ENCODE measurements around the gene CACNA1D.

Gene CACNA1D

DNA sequence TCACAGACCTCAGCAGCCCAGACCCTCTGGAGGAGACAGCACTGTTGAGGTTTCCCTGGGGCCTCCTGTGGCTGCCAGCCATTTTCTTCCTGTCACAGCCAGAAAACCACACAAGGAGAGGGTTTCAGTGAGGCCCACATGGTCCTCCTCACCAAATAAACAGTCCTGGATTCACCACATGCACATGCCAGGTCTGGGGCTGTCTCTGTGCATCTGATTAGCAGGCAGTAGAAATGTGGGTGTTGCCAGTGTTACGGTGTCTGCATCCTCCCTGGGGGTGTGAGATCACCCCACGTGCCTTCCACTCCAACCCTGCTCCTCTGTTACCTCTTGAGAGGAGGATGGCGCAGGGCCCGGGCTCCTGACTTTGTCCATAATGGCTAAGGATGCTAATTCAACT, 211.4 kb downstream of the CACNA1D start:
- TF ChIP-seq, protein P1, sequence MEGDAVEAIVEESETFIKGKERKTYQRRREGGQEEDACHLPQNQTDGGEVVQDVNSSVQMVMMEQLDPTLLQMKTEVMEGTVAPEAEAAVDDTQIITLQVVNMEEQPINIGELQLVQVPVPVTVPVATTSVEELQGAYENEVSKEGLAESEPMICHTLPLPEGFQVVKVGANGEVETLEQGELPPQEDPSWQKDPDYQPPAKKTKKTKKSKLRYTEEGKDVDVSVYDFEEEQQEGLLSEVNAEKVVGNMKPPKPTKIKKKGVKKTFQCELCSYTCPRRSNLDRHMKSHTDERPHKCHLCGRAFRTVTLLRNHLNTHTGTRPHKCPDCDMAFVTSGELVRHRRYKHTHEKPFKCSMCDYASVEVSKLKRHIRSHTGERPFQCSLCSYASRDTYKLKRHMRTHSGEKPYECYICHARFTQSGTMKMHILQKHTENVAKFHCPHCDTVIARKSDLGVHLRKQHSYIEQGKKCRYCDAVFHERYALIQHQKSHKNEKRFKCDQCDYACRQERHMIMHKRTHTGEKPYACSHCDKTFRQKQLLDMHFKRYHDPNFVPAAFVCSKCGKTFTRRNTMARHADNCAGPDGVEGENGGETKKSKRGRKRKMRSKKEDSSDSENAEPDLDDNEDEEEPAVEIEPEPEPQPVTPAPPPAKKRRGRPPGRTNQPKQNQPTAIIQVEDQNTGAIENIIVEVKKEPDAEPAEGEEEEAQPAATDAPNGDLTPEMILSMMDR (conservative IDR thresholded peaks at IDR 0.05): no peak
- TF ChIP-seq ZFX (IDR thresholded peaks at IDR 0.05): no peak
- H3K27ac ChIP-seq: no peak overlapping the region

DNA sequence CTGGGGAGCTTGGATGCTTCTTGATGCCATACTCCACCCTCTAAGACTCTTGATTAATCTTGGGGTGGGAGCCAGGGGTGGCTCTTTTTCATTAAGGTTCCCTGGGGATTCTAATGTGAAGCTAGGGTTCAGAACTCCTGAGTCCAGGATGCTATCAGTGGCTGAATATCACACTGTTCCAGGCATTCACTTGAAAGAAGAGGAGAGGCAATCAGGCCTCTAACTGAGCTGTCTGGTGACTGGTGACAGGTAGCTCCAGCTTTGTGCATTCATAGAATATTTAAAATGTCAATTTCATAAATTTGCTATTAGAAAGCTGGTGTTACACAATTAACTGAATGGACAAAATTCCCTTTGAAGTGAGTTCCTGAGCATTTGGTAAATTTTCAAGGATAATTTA, 212.8 kb downstream of the CACNA1D start:
- H3K27ac ChIP-seq: no peak overlapping the region
- TF ChIP-seq ZFX (IDR thresholded peaks at IDR 0.05): no peak
- TF ChIP-seq, protein P1 (conservative IDR thresholded peaks at IDR 0.05): no peak

DNA sequence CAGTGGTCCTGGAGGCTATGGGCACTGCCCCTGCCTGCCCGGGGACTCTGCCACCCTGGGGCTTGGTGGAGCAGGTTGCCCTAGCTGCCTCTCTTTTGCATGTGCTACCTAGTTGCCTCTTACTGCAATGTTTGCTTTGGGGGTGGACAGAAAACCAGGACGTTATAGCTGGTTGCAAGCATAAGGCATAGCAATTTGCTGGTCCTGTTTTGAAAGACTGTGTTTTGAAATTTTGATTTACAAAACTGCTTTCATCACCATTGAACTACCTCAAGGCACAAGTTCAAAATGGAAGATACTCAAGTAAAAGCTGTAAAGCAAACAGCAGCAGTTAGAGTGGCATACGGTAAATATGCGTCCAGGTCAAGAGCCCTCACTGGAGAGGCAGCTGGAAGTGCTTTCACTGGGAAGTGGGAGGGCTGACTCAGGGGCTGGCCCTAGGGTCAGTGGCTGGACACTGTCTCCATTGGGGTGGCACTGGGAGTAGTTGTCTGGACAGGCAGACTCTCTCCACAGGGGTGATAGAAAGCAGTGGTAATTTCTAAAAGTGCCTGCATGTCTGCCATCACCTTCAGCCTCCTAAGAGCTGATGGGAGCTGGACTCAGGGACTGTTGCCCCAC, 213.7 kb downstream of the CACNA1D start:
- no peak overlapping the region for H3K27ac ChIP-seq
- TF ChIP-seq ZFX (IDR thresholded peaks at IDR 0.05): no peak
- TF ChIP-seq, protein P1 (conservative IDR thresholded peaks at IDR 0.05): no peak

DNA sequence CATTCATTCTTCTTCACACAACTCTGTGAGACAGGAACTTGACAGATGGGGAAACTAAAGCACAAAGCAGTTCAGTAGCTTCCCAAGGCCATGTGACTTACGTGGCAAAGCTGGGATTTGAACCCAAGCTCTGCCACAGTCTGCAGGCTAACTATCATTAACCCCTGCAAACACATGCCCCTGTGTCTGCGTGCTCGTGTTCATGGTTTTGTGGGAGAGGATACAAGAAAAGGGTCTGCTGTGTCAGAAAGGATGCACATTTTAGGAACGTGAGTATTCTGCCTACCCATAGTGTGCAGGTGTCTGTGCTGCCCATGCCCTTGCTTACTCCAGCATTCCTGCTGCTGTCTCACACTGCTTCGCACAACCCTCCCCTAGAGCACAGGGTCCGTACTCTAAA, 214.8 kb downstream of the CACNA1D start:
- no peak overlapping the region for H3K27ac ChIP-seq
- TF ChIP-seq, protein P1 (conservative IDR thresholded peaks at IDR 0.05): no peak
- no peak for TF ChIP-seq ZFX (IDR thresholded peaks at IDR 0.05)

DNA sequence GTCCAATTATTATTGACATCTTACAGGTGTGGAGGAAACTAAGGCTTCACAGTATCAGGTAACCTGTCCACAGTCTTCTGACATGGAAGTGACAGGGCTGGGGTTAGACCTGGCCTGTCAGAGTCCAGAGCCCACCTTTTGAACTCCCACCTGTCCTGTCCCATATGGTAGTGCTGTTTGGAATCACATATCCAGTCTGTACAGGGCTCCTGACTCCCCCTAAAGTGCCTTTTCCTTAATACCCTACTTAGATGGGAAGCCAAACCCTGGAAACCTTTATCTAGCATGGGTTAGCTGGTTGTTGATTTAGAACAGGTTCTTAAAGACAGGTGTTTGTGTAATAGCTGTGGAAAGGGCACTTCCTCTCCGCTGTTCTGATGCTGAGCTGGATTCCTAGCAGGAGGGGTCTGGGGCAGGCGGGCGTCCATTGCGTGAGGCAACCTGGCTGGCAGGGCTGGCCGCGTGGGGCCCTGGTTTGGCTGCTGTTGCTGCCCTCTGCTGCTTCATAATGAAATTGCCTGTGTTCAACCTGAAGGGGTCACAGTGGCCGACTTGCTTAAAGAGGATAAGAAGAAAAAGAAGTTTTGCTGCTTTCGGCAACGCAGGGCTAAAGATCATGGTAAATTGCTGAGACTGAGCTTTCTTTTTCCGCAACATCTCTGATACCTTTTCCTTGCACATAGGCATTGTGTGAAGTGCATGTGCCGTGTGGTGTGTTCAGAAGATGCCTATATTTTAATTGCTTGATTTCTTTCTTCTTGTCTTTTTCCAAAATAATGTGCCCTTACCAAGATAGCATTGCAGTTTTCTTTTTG, 215.7 kb downstream of the CACNA1D start:
- TF ChIP-seq ZFX (IDR thresholded peaks at IDR 0.05): no peak
- TF ChIP-seq, protein P1 (conservative IDR thresholded peaks at IDR 0.05): peak; percentile 89
- no peak overlapping the region for H3K27ac ChIP-seq

DNA sequence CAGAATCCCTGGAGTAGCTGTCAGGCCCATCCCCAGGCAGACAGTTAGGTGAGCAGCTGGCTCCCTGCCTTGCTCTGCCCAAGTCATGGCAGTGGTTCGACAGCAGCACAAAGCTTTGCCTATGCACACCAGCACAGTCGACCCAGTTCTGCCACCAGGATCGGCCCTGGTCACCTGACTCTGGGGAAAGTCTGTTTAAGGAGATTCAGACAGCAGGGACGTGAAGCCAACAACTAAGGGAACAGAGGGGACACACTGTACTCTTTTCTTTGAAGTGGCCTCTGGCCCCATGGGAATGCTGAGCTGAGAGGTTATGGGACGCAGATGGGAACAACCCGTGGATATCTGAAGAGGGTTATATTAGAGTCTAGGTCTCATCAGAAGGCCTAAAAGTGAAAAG, 217.0 kb downstream of the CACNA1D start:
- TF ChIP-seq, protein P1 (conservative IDR thresholded peaks at IDR 0.05): no peak
- TF ChIP-seq ZFX (IDR thresholded peaks at IDR 0.05): no peak

DNA sequence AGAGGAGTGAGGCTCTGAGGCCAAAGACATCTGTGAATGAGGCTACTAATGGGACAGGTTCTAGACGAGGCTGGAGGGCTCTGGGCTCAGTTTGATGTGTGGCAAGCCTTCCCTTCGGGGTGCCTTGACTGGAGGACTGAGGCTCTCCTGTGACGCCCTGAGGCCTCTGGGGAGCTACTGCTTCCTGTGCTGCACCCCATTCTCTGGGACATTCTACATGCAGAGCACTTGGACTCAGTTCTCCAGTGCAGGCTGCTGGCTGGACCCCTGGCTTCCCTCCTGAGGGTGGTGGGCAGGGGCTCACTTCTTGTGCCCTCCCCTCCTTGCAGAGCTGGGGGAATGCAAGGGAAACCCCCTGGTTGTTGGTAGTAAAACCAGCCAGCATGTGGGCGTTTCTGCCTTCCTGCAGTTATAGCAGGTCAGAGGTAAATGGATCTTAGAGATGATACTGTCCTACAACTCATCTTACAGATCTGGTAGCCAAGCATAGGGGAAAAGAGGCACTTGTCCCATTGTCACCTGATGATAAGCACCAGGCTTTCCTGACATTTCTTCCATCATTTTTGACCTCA, 218.5 kb downstream of the CACNA1D start:
- H3K27ac ChIP-seq: no peak overlapping the region
- TF ChIP-seq, protein P1 (conservative IDR thresholded peaks at IDR 0.05): no peak
- TF ChIP-seq ZFX (IDR thresholded peaks at IDR 0.05): no peak

More for the DNA sequence above, 217.0 kb downstream of the CACNA1D start:
- no peak overlapping the region for H3K27ac ChIP-seq

Measured in C4-2B (cell line).